Mucosa of descending colon (tissue), 3 donors: Measurements from ENCODE around the gene TMCO6. TPM values are rescaled to one million over a fixed set of nuclear protein-coding genes. Genes with fewer than 3 reads are reported as not detected.
A peak's percentile ranks its signal among the peaks of the same experiment; 100 is the strongest.

Experiments used
- ATAC-seq: fragments of 200-7000 bp; cut with Tn5 transposase; one replicate; pipeline ENCODE4 v1.9.1; 2020; ENCODE audit warnings: mild to moderate bottlenecking, moderate library complexity
- DNase-seq, 3 donors: peaks; one replicate each; pipeline ENCODE4 v3.0.0-alpha.2; 2020
- H3K36me3 ChIP-seq: fragments of 200-600 bp; one replicate; pipeline ENCODE4 v1.8.0; 2021; ENCODE audit warnings: low read depth, mild to moderate bottlenecking
- H3K4me1 ChIP-seq: fragments of 200-600 bp; one replicate; pipeline ENCODE4 v1.8.0; 2021; ENCODE audit warnings: low read depth, mild to moderate bottlenecking
- H3K4me3 ChIP-seq: fragments of 200-600 bp; one replicate; pipeline ENCODE4 v1.8.0; 2021; ENCODE audit warnings: mild to moderate bottlenecking
- H3K9me3 ChIP-seq: fragments of 200-600 bp; one replicate; pipeline ENCODE4 v1.8.0; 2021; ENCODE audit warnings: mild to moderate bottlenecking
- CTCF ChIP-seq: fragments of 200-600 bp; IDR thresholded peaks from one replicate; pipeline ENCODE4 v1.8.0; 2022; ENCODE audit warnings: antibody characterized with exemption, mild to moderate bottlenecking
- intact Hi-C, 2 donors: fragments of 100-400 bp; cut with DNase I in 1 of 2; cut with micrococcal nuclease in 1 of 2; formaldehyde crosslinking; loops; one replicate each; pipeline versions ENCODE4 v1.11.0 to v1.11.1; 2022; cut with DNase I, micrococcal nuclease
- total RNA-seq, 3 donors: library from RNA; stranded (reverse); fragmentation: NEBNext Ultra II Directional in 2 of 3; extraction: Animal tissue kit (Norgen Biotek cat#: 25700) in 2 of 3; gene quantifications; one replicate each; pipeline versions ENCODE4 v1.2.1 to v1.2.4, GENCODE V29; 2021 to 2023
- donor health status: DM: no; HTN: no; CAD: no; lungs with moderate emphysema.
- donor health status: DM: no; HTN: no; CAD: no.
- donor health status: DM: no; HTN: yes; CAD: no.

Gene TMCO6
- total RNA-seq, 3 donors from 2014 or later = 13.6 to 21.7 (median 16.8) TPM

- no peaks in the 10 kb centered on the region for H3K9me3 ChIP-seq
- H3K4me1 ChIP-seq = peaks cover 7% of the 10 kb centered on the region
- no peak for TF ChIP-seq CTCF
- no peaks in the 10 kb centered on the region for H3K36me3 ChIP-seq
- intact Hi-C loops = no loop called here
- ATAC-seq = no peak
- H3K4me3 ChIP-seq = no peak overlapping the region
- no peak for DNase-seq
These were observed 35.5 kb upstream of the TMCO6 start for GRCh38 chr5:140603734-140604133.

- ATAC-seq = no peak
- TF ChIP-seq CTCF = no peak
- Histone ChIP-seq H3K4me3 (no peak overlapping the region), H3K36me3 (no peaks in the 10 kb centered on the region), H3K4me1 (no peaks in the 10 kb centered on the region), H3K9me3 (no peaks in the 10 kb centered on the region)
- no peak for DNase-seq
- intact Hi-C loops = no loop called here
These were observed 33.4 kb upstream of the TMCO6 start for GRCh38 chr5:140605879-140606278.

GRCh38 chr5:140607031-140607430 lies 32.2 kb upstream of the TMCO6 start:
- Histone ChIP-seq H3K4me1 (no peaks in the 10 kb centered on the region), H3K36me3 (no peaks in the 10 kb centered on the region), H3K4me3 (no peak overlapping the region), H3K9me3 (no peaks in the 10 kb centered on the region)
- no peak for ATAC-seq
- DNase-seq = no peak
- intact Hi-C loops = no loop called here
- no peak for TF ChIP-seq CTCF

GRCh38 chr5:140608722-140609121 lies 30.5 kb upstream of the TMCO6 start:
- no peaks in the 10 kb centered on the region for H3K4me1 ChIP-seq
- H3K36me3 ChIP-seq = no peaks in the 10 kb centered on the region
- no peak for TF ChIP-seq CTCF
- no peak for DNase-seq
- no peak overlapping the region for H3K4me3 ChIP-seq
- intact Hi-C loops = no loop called here
- no peaks in the 10 kb centered on the region for H3K9me3 ChIP-seq
- peak; percentile 69 for ATAC-seq

GRCh38 chr5:140609126-140609525 lies 30.1 kb upstream of the TMCO6 start:
- ATAC-seq (peak; percentile 95), DNase-seq (peak; percentile 69 to 80 (median 79))
- Histone ChIP-seq H3K4me3 (no peak overlapping the region), H3K36me3 (no peaks in the 10 kb centered on the region), H3K4me1 (no peaks in the 10 kb centered on the region), H3K9me3 (no peaks in the 10 kb centered on the region)
- TF ChIP-seq CTCF = no peak
- intact Hi-C loops = no loop called here

- Histone ChIP-seq H3K36me3 (no peaks in the 10 kb centered on the region), H3K4me3 (no peak overlapping the region), H3K9me3 (no peaks in the 10 kb centered on the region), H3K4me1 (no peaks in the 10 kb centered on the region)
- no peak for TF ChIP-seq CTCF
- ATAC-seq (peak; percentile 7), DNase-seq (no peak)
- intact Hi-C loops = no loop called here
These were observed 28.2 kb upstream of the TMCO6 start for GRCh38 chr5:140611020-140611521.
